HEK293 (cell line): Measurements from ENCODE around the gene SAE1.
A peak's percentile ranks its signal among the peaks of the same experiment; 100 is the strongest.

Source experiments
- GLI4 ChIP-seq: fragments of 450-650 bp; formaldehyde crosslinking; IDR thresholded peaks from 2 replicates; pipeline ENCODE4 v1.5.1; 2016; ENCODE audit warnings: missing biosample characterization, missing genetic modification characterization
- PRDM10 ChIP-seq: fragments of 450-650 bp; formaldehyde crosslinking; IDR thresholded peaks from 2 replicates; pipeline ENCODE4 v1.5.1; 2016; ENCODE audit warnings: missing biosample characterization, missing genetic modification characterization
- SETDB1 ChIP-seq: IDR thresholded peaks from one replicate; pipeline ENCODE4 v1.6.1; 2017; ENCODE audit warnings: mild to moderate bottlenecking, low read length, moderate library complexity, mixed read lengths; ENCODE audit not compliant: insufficient read length
- SP7 ChIP-seq: fragments of 450-650 bp; formaldehyde crosslinking; IDR thresholded peaks from 2 replicates; pipeline ENCODE4 v1.5.1; 2016; ENCODE audit warnings: missing biosample characterization, missing genetic modification characterization
- ZBTB49 ChIP-seq: fragments of 450-650 bp; formaldehyde crosslinking; IDR thresholded peaks from 2 replicates; pipeline ENCODE4 v1.5.1; 2016; ENCODE audit warnings: missing biosample characterization, missing genetic modification characterization, low read depth
- ZFHX2 ChIP-seq: fragments of 450-650 bp; formaldehyde crosslinking; conservative IDR thresholded peaks from 2 replicates; pipeline ENCODE4 v1.5.1; 2016; ENCODE audit warnings: missing biosample characterization, missing genetic modification characterization
- ZNF114 ChIP-seq: fragments of 450-650 bp; formaldehyde crosslinking; IDR thresholded peaks from 2 replicates; pipeline ENCODE4 v1.5.0; 2017; ENCODE audit warnings: missing biosample characterization, missing genetic modification characterization
- ZNF121 ChIP-seq: fragments of 450-650 bp; formaldehyde crosslinking; IDR thresholded peaks from 2 replicates; pipeline ENCODE4 v1.5.1; 2016; ENCODE audit warnings: missing biosample characterization, missing genetic modification characterization
- ZNF169 ChIP-seq: fragments of 450-650 bp; formaldehyde crosslinking; IDR thresholded peaks from 2 replicates; pipeline ENCODE4 v1.5.1; 2016; ENCODE audit warnings: missing biosample characterization, missing genetic modification characterization
- ZNF302 ChIP-seq: fragments of 450-650 bp; formaldehyde crosslinking; IDR thresholded peaks from 2 replicates; pipeline ENCODE4 v1.5.1; 2016; ENCODE audit warnings: missing biosample characterization, missing genetic modification characterization, low read depth
- ZNF335 ChIP-seq: fragments of 450-650 bp; formaldehyde crosslinking; conservative IDR thresholded peaks from 2 replicates; pipeline ENCODE4 v1.5.1; 2016; ENCODE audit warnings: missing biosample characterization, missing genetic modification characterization
- ZNF366 ChIP-seq: fragments of 450-650 bp; formaldehyde crosslinking; conservative IDR thresholded peaks from 2 replicates; pipeline ENCODE4 v1.5.1; 2016; ENCODE audit warnings: missing biosample characterization, missing genetic modification characterization
- ZNF37A ChIP-seq: fragments of 450-650 bp; IDR thresholded peaks from 2 replicates; pipeline ENCODE4 v1.5.1; 2018; ENCODE audit warnings: missing biosample characterization, missing genetic modification characterization
- ZNF561 ChIP-seq: fragments of 450-650 bp; IDR thresholded peaks from 2 replicates; pipeline ENCODE4 v1.5.1; 2018; ENCODE audit warnings: missing biosample characterization, missing genetic modification characterization, borderline replicate concordance
- ZNF664 ChIP-seq: fragments of 450-650 bp; formaldehyde crosslinking; IDR thresholded peaks from 2 replicates; pipeline ENCODE4 v1.5.1; 2016; ENCODE audit warnings: missing biosample characterization, missing genetic modification characterization
- ZNF785 ChIP-seq: fragments of 450-650 bp; formaldehyde crosslinking; IDR thresholded peaks from 2 replicates; pipeline ENCODE4 v1.5.1; 2016; ENCODE audit warnings: missing biosample characterization, missing genetic modification characterization
- ZNF791 ChIP-seq: fragments of 450-650 bp; formaldehyde crosslinking; IDR thresholded peaks from 2 replicates; pipeline ENCODE4 v1.5.1; 2016; ENCODE audit warnings: missing biosample characterization, missing genetic modification characterization
- ZNF843 ChIP-seq: fragments of 450-650 bp; formaldehyde crosslinking; IDR thresholded peaks from 2 replicates; pipeline ENCODE4 v1.5.1; 2016; ENCODE audit warnings: missing biosample characterization, missing genetic modification characterization
- ZSCAN23 ChIP-seq: fragments of 450-650 bp; formaldehyde crosslinking; IDR thresholded peaks from 2 replicates; pipeline ENCODE4 v1.5.1; 2016; ENCODE audit warnings: missing biosample characterization, missing genetic modification characterization
- TF ChIP-seq, protein P1 (sequence below): fragments of 450-650 bp; formaldehyde crosslinking; IDR thresholded peaks from 2 replicates; pipeline ENCODE4 v1.5.1; 2017; ENCODE audit warnings: missing biosample characterization, missing genetic modification characterization
- TF ChIP-seq, protein P2 (sequence below): fragments of 450-650 bp; formaldehyde crosslinking; IDR thresholded peaks from 2 replicates; pipeline ENCODE4 v1.5.1; 2016; ENCODE audit warnings: missing biosample characterization, missing genetic modification characterization, borderline replicate concordance
- TF ChIP-seq, protein P3 (sequence below): fragments of 450-650 bp; formaldehyde crosslinking; IDR thresholded peaks from 2 replicates; pipeline ENCODE4 v1.5.1; 2016; ENCODE audit warnings: missing biosample characterization, missing genetic modification characterization, borderline replicate concordance
- TF ChIP-seq, protein P4 (sequence below): fragments of 450-650 bp; formaldehyde crosslinking; IDR thresholded peaks from 2 replicates; pipeline ENCODE4 v1.5.1; 2017; ENCODE audit warnings: missing biosample characterization, mild to moderate bottlenecking, missing genetic modification characterization, moderate library complexity

SAE1 gene

GRCh38 chr19:47253467-47253881, 122.8 kb downstream of the SAE1 start (continued):
- TF ChIP-seq PRDM10 (tag by site-specific recombination) (peak; percentile 54; the same call in 1 of the 2 replicates), ZFHX2 (tag by site-specific recombination) (peak; percentile 60; the same call in 1 of the 2 replicates), ZNF791 (tag by site-specific recombination) (no peak), ZNF121 (tag by site-specific recombination) (0 out of 2 replicates have a peak, but pooled peaks have one; percentile 6), ZBTB49 (tag by site-specific recombination) (no peak), ZNF302 (tag by site-specific recombination) (no peak), ZNF37A (tag by site-specific recombination) (no peak), ZNF843 (tag by site-specific recombination) (peak; percentile 87), ZNF664 (tag by site-specific recombination) (no peak), ZNF366 (peak; percentile 93), SETDB1 (no peak), ZNF169 (no peak), ZNF114 (tag by site-specific recombination) (no peak), SP7 (tag by site-specific recombination) (peak; percentile 98), ZNF335 (0 out of 2 replicates have a peak, but pooled peaks have one; percentile 30), ZSCAN23 (tag by site-specific recombination) (no peak), ZNF561 (tag by site-specific recombination) (0 out of 2 replicates have a peak, but pooled peaks have one; percentile 27), ZNF785 (tag by site-specific recombination) (no peak), GLI4 (no peak)
- TF ChIP-seq, protein P1, sequence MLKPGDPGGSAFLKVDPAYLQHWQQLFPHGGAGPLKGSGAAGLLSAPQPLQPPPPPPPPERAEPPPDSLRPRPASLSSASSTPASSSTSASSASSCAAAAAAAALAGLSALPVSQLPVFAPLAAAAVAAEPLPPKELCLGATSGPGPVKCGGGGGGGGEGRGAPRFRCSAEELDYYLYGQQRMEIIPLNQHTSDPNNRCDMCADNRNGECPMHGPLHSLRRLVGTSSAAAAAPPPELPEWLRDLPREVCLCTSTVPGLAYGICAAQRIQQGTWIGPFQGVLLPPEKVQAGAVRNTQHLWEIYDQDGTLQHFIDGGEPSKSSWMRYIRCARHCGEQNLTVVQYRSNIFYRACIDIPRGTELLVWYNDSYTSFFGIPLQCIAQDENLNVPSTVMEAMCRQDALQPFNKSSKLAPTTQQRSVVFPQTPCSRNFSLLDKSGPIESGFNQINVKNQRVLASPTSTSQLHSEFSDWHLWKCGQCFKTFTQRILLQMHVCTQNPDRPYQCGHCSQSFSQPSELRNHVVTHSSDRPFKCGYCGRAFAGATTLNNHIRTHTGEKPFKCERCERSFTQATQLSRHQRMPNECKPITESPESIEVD, result peak; percentile 77; the same call in 1 of the 2 replicates
- TF ChIP-seq, protein P2, sequence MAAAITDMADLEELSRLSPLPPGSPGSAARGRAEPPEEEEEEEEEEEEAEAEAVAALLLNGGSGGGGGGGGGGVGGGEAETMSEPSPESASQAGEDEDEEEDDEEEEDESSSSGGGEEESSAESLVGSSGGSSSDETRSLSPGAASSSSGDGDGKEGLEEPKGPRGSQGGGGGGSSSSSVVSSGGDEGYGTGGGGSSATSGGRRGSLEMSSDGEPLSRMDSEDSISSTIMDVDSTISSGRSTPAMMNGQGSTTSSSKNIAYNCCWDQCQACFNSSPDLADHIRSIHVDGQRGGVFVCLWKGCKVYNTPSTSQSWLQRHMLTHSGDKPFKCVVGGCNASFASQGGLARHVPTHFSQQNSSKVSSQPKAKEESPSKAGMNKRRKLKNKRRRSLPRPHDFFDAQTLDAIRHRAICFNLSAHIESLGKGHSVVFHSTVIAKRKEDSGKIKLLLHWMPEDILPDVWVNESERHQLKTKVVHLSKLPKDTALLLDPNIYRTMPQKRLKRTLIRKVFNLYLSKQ (tag by site-specific recombination), result no peak
- TF ChIP-seq, protein P3, sequence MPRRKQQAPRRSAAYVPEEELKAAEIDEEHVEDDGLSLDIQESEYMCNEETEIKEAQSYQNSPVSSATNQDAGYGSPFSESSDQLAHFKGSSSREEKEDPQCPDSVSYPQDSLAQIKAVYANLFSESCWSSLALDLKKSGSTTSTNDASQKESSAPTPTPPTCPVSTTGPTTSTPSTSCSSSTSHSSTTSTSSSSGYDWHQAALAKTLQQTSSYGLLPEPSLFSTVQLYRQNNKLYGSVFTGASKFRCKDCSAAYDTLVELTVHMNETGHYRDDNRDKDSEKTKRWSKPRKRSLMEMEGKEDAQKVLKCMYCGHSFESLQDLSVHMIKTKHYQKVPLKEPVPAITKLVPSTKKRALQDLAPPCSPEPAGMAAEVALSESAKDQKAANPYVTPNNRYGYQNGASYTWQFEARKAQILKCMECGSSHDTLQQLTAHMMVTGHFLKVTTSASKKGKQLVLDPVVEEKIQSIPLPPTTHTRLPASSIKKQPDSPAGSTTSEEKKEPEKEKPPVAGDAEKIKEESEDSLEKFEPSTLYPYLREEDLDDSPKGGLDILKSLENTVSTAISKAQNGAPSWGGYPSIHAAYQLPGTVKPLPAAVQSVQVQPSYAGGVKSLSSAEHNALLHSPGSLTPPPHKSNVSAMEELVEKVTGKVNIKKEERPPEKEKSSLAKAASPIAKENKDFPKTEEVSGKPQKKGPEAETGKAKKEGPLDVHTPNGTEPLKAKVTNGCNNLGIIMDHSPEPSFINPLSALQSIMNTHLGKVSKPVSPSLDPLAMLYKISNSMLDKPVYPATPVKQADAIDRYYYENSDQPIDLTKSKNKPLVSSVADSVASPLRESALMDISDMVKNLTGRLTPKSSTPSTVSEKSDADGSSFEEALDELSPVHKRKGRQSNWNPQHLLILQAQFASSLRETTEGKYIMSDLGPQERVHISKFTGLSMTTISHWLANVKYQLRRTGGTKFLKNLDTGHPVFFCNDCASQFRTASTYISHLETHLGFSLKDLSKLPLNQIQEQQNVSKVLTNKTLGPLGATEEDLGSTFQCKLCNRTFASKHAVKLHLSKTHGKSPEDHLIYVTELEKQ (tag by site-specific recombination), result peak; percentile 70; the same call in 1 of the 2 replicates
- TF ChIP-seq, protein P4, sequence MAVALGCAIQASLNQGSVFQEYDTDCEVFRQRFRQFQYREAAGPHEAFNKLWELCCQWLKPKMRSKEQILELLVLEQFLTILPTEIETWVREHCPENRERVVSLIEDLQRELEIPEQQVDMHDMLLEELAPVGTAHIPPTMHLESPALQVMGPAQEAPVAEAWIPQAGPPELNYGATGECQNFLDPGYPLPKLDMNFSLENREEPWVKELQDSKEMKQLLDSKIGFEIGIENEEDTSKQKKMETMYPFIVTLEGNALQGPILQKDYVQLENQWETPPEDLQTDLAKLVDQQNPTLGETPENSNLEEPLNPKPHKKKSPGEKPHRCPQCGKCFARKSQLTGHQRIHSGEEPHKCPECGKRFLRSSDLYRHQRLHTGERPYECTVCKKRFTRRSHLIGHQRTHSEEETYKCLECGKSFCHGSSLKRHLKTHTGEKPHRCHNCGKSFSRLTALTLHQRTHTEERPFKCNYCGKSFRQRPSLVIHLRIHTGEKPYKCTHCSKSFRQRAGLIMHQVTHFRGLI (tag by site-specific recombination), result peak; percentile 42; the same call in 1 of the 2 replicates
